HG03575 (cell line): ENCODE results near the gene KCNE4.
"Not testable (repeated sequence)": the region's sequence is repeated elsewhere in the genome, so short reads cannot be mapped to it uniquely, and the experiment has no call there.

Experiments
- ATAC-seq: cut with Tn5 transposase; IDR thresholded peaks from one replicate; pipeline ENCODE4 v1.9.1; 2021; ENCODE audit not compliant: unreplicated experiment, insufficient number of reproducible peaks, low FRiP score; ENCODE audit errors: extremely low read depth

The KCNE4 gene

GRCh38 chr2:223079925-223080324 is 27.9 kb downstream of the KCNE4 start:
- ATAC-seq, result no peak

GRCh38 chr2:223080790-223081360 is 28.9 kb downstream of the KCNE4 start:
- not testable (repeated sequence) for ATAC-seq

GRCh38 chr2:223081789-223082188 is 29.8 kb downstream of the KCNE4 start:
- ATAC-seq, result no peak

GRCh38 chr2:223082706-223083105 is 30.7 kb downstream of the KCNE4 start:
- no peak for ATAC-seq

- ATAC-seq, result no peak
Measured at GRCh38 chr2:223083402-223084070, 31.5 kb downstream of the KCNE4 start.

GRCh38 chr2:223084873-223085272 is 32.9 kb downstream of the KCNE4 start:
- ATAC-seq, result no peak

GRCh38 chr2:223086370-223086981 is 34.5 kb downstream of the KCNE4 start:
- ATAC-seq, result no peak

- no peak for ATAC-seq
Measured at GRCh38 chr2:223087466-223087865, 35.5 kb downstream of the KCNE4 start.

GRCh38 chr2:223088866-223089265 is 36.9 kb downstream of the KCNE4 start:
- no peak for ATAC-seq

- ATAC-seq, result no peak
Measured at GRCh38 chr2:223090039-223090438, 38.0 kb downstream of the KCNE4 start.

GRCh38 chr2:223090540-223091235 is 38.7 kb downstream of the KCNE4 start:
- ATAC-seq, result no peak

GRCh38 chr2:223092667-223093066 is 40.7 kb downstream of the KCNE4 start:
- no peak for ATAC-seq

GRCh38 chr2:223093436-223094241 is 41.6 kb downstream of the KCNE4 start:
- no peak for ATAC-seq

- ATAC-seq, result no peak
Measured at GRCh38 chr2:223095207-223095606, 43.2 kb downstream of the KCNE4 start.

- ATAC-seq, result no peak
Measured at GRCh38 chr2:223096235-223096970, 44.4 kb downstream of the KCNE4 start.

- no peak for ATAC-seq
Measured at GRCh38 chr2:223097888-223098383, 45.9 kb downstream of the KCNE4 start.

GRCh38 chr2:223099561-223099960 is 47.6 kb downstream of the KCNE4 start:
- ATAC-seq, result no peak

GRCh38 chr2:223100061-223100511 is 48.1 kb downstream of the KCNE4 start:
- ATAC-seq, result no peak
